ENCODE measurements around the gene SLC6A15.

GRCh38 chr12:84843593-84844144, 68.9 kb downstream of the SLC6A15 start:
- TF ChIP-seq TAF1 (IDR thresholded peaks at IDR 0.05; ENCODE audit: low read depth, low read length) (no peak), POLR2AphosphoS5 (IDR thresholded peaks at IDR 0.05; ENCODE audit: low read depth, low read length) (no peak), POLR2A (IDR thresholded peaks at IDR 0.05; ENCODE audit: low read depth, low read length) (no peak), SPI1 (IDR thresholded peaks at IDR 0.05; ENCODE audit: low read depth, low read length) (no peak), PAX5 (IDR thresholded peaks at IDR 0.05; ENCODE audit: insufficient read depth, low read length, severe bottlenecking) (no peak), POU2F2 (IDR thresholded peaks at IDR 0.05; ENCODE audit: low read depth, low read length) (no peak)

Measured in GM12891 (cell line).